ENCODE measurements around the gene NAV2.

The NAV2 gene

GRCh38 chr11:19962053-19962800 lies 249.6 kb downstream of the NAV2 start:
- no peak for DNase-seq (ENCODE audit: low read depth)
- TF ChIP-seq POLR2A (IDR thresholded peaks at IDR 0.05; ENCODE audit: extremely low read depth, insufficient read length) (no peak), MYC (IDR thresholded peaks at IDR 0.05; ENCODE audit: low read depth, low read length) (no peak)
- TF ChIP-seq, protein P1, sequence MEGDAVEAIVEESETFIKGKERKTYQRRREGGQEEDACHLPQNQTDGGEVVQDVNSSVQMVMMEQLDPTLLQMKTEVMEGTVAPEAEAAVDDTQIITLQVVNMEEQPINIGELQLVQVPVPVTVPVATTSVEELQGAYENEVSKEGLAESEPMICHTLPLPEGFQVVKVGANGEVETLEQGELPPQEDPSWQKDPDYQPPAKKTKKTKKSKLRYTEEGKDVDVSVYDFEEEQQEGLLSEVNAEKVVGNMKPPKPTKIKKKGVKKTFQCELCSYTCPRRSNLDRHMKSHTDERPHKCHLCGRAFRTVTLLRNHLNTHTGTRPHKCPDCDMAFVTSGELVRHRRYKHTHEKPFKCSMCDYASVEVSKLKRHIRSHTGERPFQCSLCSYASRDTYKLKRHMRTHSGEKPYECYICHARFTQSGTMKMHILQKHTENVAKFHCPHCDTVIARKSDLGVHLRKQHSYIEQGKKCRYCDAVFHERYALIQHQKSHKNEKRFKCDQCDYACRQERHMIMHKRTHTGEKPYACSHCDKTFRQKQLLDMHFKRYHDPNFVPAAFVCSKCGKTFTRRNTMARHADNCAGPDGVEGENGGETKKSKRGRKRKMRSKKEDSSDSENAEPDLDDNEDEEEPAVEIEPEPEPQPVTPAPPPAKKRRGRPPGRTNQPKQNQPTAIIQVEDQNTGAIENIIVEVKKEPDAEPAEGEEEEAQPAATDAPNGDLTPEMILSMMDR (IDR thresholded peaks at IDR 0.05; ENCODE audit: low read depth, low read length), result no peak
- TF ChIP-seq, protein P2, sequence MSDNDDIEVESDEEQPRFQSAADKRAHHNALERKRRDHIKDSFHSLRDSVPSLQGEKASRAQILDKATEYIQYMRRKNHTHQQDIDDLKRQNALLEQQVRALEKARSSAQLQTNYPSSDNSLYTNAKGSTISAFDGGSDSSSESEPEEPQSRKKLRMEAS (IDR thresholded peaks at IDR 0.05; ENCODE audit: low read depth, low read length), result no peak
- H3K4me3 ChIP-seq (ENCODE audit: low read depth, low read length), result no peak overlapping the region

- no peak for DNase-seq (ENCODE audit: low read depth)
- TF ChIP-seq, protein P1 (IDR thresholded peaks at IDR 0.05; ENCODE audit: low read depth, low read length), result no peak
- TF ChIP-seq, protein P2 (IDR thresholded peaks at IDR 0.05; ENCODE audit: low read depth, low read length), result no peak
- TF ChIP-seq MYC (IDR thresholded peaks at IDR 0.05; ENCODE audit: low read depth, low read length), result no peak
- no peak for TF ChIP-seq POLR2A (IDR thresholded peaks at IDR 0.05; ENCODE audit: extremely low read depth, insufficient read length)
- H3K4me3 ChIP-seq (ENCODE audit: low read depth, low read length), result no peak overlapping the region
These were observed 250.2 kb downstream of the NAV2 start for GRCh38 chr11:19962801-19963175.

DNA sequence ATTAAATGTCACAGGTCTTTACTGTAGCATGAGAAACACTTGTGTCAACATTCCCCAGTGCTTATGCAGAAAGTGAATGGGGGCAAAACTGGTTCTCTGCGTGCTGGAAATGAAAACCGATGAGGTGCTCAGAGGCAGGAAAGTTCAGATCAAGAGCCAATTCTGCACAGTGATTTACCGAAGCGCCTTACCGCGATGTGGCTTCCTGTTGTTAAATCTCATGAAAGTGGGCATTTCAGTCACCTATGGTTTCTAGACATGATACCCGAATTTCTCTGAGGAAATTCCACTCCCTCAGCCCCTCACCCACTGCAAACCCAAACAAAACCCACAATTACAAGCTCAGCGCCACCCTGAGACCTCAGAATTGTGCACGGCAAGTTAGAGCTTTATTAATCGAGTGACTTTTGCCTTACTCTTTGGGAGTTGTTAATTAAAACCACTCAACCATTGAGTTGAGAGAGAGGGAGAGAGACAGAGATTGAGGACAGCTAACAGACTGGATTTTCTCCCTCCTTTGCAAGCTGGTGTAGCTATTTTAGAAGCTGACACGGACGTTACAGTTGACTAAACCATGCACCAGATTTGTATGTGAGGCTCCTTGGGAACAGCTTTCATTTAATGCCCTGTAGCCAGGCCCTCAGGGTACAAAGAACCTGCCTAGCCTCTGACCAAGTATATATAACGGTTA lies 251.2 kb downstream of the NAV2 start:
- H3K4me3 ChIP-seq (ENCODE audit: low read depth, low read length), result no peak overlapping the region
- no peak for DNase-seq (ENCODE audit: low read depth)
- TF ChIP-seq POLR2A (IDR thresholded peaks at IDR 0.05; ENCODE audit: extremely low read depth, insufficient read length), result no peak
- TF ChIP-seq, protein P1 (IDR thresholded peaks at IDR 0.05; ENCODE audit: low read depth, low read length), result no peak
- TF ChIP-seq, protein P2 (IDR thresholded peaks at IDR 0.05; ENCODE audit: low read depth, low read length), result no peak
- TF ChIP-seq MYC (IDR thresholded peaks at IDR 0.05; ENCODE audit: low read depth, low read length), result no peak

DNA sequence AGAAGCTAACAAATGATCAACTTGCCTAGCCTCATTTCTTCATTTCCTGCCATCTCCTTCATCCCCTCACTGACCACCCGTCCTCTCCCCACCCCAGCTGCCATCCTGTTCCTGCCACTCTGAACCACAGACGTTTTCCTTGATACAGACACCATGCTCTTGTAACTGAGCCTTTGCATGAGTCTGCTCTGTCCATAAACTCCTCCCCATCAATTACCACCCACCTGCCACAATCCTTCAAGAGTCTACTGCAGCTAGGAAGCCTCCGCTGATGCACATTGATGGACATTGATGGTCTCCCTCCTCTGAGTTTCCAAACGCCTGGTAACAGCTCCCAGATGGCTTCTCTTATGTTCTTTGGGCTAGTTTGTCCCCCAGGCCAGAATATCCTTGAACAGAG lies 253.8 kb downstream of the NAV2 start:
- no peak overlapping the region for H3K4me3 ChIP-seq (ENCODE audit: low read depth, low read length)
- no peak for DNase-seq (ENCODE audit: low read depth)
- TF ChIP-seq, protein P2 (IDR thresholded peaks at IDR 0.05; ENCODE audit: low read depth, low read length), result no peak

GRCh38 chr11:19966927-19967326 lies 254.3 kb downstream of the NAV2 start:
- H3K4me3 ChIP-seq (ENCODE audit: low read depth, low read length), result no peak overlapping the region
- no peak for DNase-seq (ENCODE audit: low read depth)
- TF ChIP-seq, protein P2 (IDR thresholded peaks at IDR 0.05; ENCODE audit: low read depth, low read length), result no peak
- TF ChIP-seq MYC (IDR thresholded peaks at IDR 0.05; ENCODE audit: low read depth, low read length) (no peak), POLR2A (IDR thresholded peaks at IDR 0.05; ENCODE audit: extremely low read depth, insufficient read length) (no peak)
- TF ChIP-seq, protein P1 (IDR thresholded peaks at IDR 0.05; ENCODE audit: low read depth, low read length), result no peak

DNA sequence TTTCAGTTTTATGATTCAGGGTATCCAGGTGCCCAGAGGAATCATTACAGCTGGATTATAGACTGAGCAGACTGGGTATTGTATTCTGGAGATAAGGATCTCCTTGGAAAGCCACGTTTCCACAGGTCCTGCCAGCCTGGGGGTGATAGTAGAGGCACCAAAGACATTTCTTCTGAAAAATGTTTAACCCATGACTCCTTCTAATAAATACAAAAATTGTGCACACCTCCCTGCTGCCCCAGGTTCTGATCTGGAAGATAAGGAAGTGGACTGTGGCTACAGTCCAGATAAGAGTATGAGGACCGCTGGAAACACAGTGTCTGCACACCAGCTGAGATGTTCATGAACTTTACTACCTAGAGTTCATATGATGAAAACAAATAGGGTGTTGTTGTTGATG lies 255.2 kb downstream of the NAV2 start:
- TF ChIP-seq MYC (IDR thresholded peaks at IDR 0.05; ENCODE audit: low read depth, low read length) (no peak), POLR2A (IDR thresholded peaks at IDR 0.05; ENCODE audit: extremely low read depth, insufficient read length) (no peak)
- TF ChIP-seq, protein P2 (IDR thresholded peaks at IDR 0.05; ENCODE audit: low read depth, low read length), result no peak
- TF ChIP-seq, protein P1 (IDR thresholded peaks at IDR 0.05; ENCODE audit: low read depth, low read length), result no peak
- DNase-seq (ENCODE audit: low read depth), result no peak
- no peak overlapping the region for H3K4me3 ChIP-seq (ENCODE audit: low read depth, low read length)

Data from NB4 (cell line).